Stomach (tissue), 4 donors: ENCODE data around the gene MED22.

ENCODE experiments used
- POLR2A ChIP-seq, 4 donors: fragments of 450-650 bp; IDR thresholded peaks; one replicate each; pipeline ENCODE4 v1.6.1; 2016; ENCODE audit warnings: antibody characterized with exemption in 4 of 4, control low read depth in 2 of 4, mild to moderate bottlenecking in 1 of 4, moderate library complexity in 1 of 4
- POLR2AphosphoS5 ChIP-seq, 3 donors: sonication (generic); formaldehyde crosslinking; IDR thresholded peaks; one replicate each; pipeline ENCODE4 v1.6.1; 2016; ENCODE audit warnings: antibody characterized with exemption in 3 of 3
- TF ChIP-seq, protein P1 (sequence below), 7 experiments: fragments of 450-650 bp in 4 of 7; fragments of 200-600 bp in 3 of 7; sonication (generic) in 3 of 7; IDR thresholded peaks; one replicate each; pipeline ENCODE4 v1.5.1; 2016 to 2019; ENCODE audit warnings: antibody characterized with exemption in 7 of 7, control low read depth in 2 of 7, mild to moderate bottlenecking in 1 of 7

GRCh38 chr9:133332381-133332730 lies 15.6 kb downstream of the MED22 start:
- no peak for TF ChIP-seq POLR2A (IDR thresholded peaks at IDR 0.05)
- TF ChIP-seq, protein P1, sequence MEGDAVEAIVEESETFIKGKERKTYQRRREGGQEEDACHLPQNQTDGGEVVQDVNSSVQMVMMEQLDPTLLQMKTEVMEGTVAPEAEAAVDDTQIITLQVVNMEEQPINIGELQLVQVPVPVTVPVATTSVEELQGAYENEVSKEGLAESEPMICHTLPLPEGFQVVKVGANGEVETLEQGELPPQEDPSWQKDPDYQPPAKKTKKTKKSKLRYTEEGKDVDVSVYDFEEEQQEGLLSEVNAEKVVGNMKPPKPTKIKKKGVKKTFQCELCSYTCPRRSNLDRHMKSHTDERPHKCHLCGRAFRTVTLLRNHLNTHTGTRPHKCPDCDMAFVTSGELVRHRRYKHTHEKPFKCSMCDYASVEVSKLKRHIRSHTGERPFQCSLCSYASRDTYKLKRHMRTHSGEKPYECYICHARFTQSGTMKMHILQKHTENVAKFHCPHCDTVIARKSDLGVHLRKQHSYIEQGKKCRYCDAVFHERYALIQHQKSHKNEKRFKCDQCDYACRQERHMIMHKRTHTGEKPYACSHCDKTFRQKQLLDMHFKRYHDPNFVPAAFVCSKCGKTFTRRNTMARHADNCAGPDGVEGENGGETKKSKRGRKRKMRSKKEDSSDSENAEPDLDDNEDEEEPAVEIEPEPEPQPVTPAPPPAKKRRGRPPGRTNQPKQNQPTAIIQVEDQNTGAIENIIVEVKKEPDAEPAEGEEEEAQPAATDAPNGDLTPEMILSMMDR (IDR thresholded peaks at IDR 0.05) = no peak
- TF ChIP-seq POLR2AphosphoS5 (IDR thresholded peaks at IDR 0.05) = no peak
